Measurements from ENCODE around the gene SMIM12.

SMIM12 gene, protein sequence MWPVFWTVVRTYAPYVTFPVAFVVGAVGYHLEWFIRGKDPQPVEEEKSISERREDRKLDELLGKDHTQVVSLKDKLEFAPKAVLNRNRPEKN

DNA sequence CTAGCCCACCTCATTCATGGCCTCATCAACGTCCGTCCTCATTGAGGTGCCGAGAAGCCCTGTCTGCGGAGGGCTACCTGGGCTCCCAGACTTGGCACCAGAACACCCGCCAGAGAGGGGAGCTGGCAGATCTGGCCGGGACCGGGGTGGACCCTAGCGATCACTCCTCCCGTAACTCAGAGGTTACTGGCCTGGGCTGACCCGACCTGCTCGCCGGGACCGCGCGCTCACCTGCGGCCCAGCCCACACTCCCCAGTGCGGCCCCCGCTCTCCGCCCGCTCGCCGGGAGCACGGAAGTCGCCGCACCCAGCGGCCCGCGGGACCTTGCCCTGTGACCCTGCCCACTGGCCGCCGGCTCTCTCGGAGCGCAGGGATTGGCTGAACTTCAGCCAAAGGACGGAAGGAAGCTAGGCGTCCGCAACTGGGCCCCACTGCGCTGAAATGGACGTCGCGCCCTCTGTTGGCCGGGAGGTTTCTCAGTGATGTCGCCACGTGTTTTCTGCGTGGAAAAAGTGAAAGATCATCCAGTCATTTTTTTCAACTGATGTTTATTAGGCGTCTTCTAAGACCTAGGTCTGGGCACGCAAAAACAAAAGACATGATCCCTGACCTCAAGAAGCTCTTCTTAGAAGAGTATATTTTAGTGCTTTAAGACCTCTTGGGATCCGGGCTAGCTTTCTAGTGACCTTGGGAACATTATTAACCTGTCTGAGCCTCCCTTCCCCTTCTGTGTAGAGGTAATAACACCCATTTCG, at the start of gene SMIM12:
TSS of gene SMIM12 (minus strand) at position 304 of the 755 bp plus-strand sequence. CDS start 3,772 bp downstream, outside the sequence.
- peak; percentile 23 to 54 for DNase-seq

DNA sequence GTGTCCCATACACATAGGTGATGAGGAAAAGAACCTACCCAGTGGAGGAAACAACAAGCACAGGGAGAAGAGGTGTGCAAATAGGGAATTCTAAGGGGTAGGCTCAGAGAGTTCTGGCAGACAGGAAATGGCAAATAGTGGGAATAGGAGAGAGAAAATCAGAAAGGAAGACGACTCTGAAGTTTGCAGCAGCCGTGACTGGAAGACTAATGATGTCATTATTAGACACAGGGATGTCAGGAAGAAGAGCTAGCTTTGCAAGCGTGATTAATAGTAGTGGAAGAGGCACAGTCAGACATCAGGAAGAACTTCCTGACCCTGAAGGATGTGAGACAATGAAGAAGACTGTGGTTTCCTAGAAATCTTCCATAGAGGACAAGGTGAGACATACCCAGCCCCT, 48.8 kb upstream of the SMIM12 start:
- no peak for DNase-seq

DNA sequence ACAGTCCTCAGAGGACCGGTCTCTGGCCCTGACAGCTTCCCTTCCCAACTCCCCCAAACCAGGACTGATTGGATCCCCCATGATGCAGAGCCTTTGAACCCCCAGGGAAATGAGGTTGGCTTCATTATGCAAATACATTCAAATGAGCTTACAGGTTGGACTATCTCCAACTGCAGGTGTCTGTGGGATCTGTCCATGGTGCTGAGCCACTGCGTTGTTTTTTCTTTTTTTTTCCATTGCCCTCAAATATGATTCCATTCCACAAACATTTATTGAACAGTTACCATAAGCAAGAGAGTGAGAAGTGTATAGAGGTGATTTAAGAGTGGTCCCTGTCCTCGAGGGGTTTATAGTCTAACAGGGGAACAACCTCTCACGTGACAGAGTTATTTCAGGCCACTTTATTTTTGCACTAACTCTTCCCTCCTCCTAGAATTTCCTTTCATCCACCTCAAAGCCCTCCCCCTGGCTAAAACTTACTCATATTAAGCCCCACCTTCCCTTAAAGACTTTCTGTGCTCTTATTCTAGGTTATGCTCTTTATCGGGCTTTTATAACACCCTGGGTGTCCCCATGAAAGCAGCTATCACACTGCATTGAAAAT, 48.0 kb upstream of the SMIM12 start:
- no peak for DNase-seq

DNA sequence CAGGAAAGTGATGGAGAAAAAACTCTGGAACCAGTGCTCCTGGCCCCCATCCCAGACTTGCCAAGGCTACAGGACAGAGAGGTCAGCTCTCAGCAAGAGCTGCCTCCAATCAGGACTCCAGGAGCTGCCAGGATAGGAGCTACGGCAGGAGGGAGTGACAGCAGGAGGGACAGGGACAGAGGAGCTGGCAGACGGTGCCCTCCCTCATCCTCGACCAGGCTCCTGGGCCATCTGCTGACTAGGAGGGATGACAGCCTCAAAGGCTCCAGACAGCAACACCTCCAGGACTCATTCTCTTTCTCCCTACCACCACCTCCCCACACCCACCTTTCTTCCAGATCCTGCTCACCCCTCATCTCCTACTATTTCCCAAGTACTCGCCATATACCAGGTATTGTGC, 47.2 kb upstream of the SMIM12 start:
- DNase-seq = peak; percentile 87 to 94

DNA sequence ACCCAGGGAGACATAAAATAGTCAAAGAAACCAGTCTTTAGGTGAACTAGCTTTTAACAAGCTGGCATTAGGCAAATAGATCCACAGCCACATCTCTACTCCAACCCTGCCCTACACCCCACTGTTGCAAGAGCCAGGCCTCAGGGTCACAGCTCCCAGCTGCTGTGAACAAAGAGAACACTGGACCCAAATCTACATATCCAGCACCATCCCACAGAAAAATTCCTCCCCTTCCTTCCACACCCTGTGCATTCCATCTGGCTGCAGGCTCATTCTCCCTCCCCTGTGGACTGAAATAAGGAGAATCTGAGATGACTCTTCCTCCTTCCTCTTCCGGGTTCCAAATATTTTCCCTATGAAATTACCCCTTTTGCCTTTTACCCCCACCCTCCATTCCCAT, 46.7 kb upstream of the SMIM12 start:
- no peak for DNase-seq

DNA sequence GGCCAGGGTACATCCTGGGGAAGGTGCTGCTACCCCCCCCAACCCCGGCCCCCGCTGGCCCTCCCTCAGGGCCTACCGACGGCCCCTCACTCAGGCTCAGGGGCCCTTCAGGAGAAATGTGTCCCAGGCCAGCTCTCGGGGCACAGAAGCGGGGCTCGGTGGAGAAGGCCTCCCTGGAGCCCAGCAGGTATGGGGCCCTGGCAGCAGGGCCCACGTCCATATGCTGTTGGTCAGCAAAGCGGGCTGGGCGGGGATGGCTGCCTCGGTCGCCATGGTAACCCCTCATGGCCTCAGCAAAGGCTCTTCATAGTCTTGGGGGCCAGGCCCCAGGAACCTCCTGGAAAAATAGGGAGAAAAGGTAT, 45.5 kb upstream of the SMIM12 start:
- no peak for DNase-seq

DNA sequence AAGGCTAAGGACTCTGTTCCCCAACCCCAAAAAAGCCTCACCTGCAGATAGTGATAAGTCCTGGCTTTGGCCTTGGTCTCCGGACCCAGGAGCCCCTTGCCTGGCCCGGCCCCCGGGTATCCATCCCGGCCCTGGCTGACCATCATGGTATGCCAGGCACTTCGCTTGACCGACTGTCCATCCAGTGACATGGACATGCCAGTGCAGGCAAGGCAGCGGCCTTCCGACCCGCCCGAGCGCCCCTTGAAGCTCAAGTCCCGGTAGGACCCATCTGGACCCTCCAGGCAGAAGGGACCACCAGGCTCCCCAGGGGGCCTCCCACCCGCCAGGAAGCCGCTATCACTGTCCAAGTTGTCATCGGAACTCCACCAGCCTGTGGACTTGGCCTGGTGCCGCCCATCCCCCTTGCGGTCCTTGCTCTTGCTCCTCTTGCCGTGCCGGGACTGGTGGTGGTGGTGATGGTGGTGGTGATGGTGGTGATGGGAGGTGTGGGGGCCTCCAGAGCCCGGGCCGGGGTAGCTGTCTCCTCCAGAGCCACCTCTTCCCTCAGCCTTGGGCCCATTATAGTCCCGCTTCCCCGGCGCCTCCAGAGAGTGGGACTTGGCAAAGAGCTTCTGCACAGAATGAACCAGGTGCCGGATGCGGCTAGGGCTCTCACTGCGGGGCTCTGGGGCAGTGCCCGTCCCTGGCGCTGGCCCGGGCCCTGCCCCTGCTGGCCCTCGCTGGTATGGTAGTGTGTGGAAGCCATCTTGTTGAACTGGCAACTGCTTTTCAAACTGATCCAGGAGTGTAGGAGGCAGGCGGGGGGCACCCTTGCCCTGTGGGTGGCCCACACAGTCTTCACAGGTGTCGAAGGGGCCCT, 44.9 kb upstream of the SMIM12 start:
- DNase-seq = peak in 1 of 2 experiments; percentile 8

DNA sequence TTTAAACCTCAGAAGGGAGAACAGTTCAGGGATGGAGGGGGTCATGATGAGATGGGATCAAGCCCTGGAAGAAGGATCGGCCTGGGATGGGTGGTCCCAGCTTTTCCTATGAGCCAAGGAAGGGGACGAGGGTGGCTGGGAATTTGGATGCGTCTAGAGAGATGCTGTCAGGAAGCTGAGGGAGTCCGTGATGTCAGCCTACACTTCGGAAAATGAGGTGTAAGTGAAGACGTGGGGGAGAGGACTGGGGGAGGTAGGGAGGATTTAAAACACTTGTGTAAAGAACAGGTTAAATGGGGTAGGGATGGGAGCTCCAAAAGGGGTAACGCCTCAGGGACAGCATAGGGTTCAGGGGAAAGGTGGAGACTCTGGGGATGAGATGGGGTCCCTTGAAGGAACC, 42.4 kb upstream of the SMIM12 start:
- DNase-seq = no peak

DNA sequence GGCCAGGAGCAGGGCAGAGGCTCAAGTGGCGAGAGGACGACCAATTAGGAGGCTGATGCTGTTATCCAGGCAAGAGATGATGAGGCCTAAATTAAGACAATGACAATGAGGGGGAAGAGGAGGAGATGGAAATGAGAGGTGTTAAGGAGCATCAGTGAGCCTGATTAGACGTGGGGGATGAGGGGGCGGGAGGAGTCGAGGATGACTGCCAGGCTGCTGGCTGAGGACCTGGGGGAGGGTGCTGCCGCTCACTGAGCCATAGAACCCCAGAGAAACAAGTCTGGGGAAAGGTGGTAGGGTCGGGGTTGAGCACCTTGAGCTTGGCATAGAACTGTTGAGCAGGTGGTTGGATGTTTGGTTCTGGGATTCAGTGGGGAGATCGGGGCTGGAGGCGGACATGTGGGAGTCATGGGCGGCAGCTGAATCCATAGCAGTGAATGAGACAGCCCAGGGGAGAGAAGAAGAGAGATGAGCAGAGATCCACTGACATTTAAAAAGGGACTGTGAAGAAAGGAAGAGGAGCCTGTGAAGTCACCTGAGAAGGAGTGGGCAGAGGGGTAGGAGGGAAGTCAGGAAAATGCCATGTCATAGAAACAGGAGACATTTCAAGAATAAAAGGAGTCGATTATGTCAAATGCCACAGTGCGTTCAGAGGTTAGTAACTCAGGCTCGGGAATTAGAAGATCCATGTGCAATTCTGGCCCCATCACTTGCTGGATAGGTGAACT, 41.4 kb upstream of the SMIM12 start:
- no peak for DNase-seq

DNA sequence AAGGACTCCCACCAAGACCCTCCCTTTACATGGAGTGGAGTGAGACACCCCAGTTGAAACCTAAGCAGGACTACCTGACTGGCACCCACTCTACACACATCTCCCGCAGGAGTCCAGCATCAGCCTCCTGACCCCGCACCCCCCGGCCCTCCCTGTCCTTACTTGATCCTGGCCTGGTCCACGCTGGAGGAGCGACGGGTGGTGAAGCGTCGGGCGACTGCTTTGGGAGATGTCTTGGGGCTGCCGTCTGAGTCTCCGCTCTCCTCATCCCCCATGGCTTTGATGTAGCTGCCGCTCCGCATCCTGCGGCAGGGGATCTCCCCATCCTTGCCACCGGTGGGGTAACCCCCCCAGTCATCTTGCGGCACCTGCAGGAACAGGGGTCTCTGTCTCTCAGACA, 40.4 kb upstream of the SMIM12 start:
- DNase-seq = no peak

DNA sequence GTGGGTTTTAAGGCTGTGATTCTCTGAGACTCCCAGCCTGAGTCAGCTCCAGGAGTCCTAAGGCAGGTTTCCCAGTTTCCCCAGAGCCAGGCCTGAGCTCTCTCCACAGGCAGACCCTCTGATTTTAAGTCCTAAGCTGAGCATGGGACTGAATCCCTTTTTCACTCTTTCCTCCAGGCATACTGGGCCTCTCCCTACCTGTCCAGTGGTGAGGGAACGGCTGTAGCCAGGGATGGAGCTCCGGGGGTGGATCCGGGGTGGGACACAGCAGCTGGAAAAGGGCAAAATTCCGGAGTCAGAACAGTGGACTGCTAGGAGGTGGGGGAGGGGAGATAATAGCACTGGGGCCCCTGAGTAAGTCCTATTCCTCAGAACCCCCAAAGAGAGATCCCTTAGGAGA, 39.9 kb upstream of the SMIM12 start:
- no peak for DNase-seq

DNA sequence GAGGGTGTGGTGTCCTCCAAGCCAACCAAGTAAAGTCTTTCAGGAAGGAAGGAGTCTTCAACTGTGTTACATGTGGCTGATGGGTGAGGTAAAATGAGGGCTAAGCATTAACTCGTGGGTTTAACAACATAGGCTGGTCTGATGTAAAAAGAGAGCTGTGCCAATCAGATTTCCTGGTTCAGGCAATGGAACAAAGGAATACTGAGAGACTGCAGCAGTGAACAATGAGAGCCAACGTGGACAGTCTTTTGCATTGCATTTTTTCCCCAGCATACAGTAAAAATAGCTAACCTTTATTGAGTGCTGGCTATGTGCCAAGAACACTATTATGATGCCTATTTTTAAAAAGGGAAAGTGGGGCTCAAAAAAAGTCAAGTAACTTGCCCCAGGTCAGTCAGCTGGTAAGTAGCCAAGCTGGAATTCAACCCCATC, 38.8 kb upstream of the SMIM12 start:
- DNase-seq = no peak

DNA sequence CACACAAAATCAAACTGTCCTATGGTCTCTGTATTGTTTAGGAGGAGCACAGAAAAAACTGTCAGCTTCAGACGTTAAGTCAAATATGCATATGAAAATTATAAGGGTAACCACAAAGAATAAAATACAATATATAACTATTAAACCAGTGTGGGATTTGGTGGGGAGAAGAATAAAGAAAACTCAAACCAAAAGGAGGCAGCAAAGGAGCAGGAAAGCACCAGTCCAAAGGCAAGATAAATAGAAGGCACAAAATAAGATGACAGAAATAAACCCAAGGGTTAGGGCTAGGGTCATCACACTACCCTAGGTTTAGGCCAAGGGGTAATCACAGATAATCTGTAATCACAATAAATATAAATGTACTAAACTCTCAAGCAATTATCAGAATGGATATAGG, 37.1 kb upstream of the SMIM12 start:
- no peak for DNase-seq

DNA sequence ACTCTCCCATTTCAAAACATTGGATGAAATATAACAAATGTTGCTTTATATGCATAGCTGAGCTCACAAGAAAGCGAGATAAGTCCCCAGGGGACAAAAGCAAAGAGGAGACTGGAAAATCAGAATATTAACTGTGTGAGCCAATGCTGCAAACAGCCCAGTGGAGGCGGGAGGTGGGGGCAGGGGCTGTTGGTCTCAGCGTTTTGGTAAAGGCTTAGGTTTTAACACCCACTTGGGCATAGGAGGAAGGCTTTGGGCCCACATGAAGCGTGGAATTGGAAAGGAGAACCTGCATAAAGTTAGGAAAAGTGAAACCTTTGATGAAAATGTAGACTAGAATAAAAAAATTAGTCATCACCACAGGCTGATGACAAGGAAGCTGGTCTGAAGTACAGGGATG, 30.2 kb upstream of the SMIM12 start:
- no peak for DNase-seq

DNA sequence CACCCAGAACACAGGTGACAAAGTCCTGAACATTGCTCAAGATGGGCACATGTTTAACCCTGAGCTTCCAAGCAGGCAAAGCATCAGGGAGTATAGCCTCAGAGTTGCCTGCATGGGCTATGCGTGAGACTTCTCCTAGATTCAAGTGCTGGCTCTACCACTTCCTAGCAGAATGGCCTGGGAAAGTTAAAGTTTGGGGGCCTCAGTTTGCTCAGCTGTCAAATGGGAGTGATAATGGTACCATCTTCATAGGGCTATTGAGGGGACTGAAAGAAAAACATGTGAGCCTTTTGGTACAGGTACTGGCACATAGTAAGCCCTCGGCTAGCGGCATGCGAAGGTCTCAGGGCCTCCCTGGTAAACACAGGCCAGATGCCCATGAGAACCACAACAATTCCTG, 28.0 kb upstream of the SMIM12 start:
- no peak for DNase-seq

DNA sequence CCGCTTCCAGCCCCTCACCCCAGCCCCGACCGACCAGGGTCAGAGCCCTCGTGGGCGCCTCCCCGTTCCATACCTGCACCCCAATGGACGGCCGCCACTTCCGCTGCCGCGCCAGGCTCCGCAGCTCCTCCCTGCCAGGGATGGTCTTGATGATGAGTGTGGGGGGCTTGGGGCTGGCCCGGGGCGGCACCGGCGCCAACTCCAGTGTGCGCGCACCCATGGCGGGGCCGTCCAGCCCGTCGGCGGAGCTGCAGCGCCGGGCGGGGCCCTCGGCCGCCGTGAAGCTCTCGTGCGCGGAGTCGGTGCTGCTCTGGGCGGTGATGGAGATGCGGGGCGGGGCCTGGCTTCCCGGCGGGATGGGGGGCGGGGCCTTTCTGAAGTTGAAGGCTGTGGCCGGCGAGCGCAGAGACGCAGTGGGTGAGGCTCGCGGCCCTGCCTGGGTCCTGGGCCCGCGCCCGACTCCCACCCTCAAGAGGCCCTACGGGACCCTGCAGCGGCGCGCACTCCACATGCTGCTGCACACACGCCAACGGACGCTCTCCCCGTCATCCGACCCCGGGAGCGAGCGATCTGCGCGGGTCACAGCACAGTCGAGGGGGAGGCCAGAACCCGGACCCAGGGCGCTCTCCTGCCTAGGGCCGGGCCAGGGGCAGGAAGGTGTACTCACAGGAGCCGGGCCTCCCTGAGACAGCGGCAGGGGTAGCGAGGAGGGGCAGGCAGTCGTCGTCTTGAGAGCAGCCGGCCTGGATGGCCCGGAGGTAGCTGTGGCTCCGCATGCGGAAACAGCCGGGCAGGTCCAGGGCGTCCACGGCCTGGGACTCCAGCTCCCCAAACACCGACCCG, 26.1 kb upstream of the SMIM12 start:
- no peak for DNase-seq

DNA sequence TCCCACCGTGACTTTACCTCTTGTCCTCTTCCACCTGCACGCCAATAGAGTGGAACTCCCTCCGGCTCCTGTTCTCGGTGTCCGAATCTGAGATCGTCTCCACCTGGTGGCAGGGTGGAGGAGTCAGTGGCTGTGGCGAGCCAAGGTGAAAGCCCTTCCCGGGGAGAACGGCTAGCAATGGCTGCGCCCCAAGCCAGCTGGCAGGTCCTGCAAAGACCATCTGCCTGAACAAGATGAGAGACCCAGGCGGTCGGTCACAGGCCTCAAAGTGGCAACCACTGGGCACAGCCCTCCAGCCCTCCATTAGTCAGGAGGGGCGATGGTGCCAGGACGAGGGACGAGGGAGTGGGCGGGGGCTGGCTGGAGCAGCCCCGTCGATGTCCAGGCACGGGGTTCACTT, 25.4 kb upstream of the SMIM12 start:
- DNase-seq = peak; percentile 55 to 83

DNA sequence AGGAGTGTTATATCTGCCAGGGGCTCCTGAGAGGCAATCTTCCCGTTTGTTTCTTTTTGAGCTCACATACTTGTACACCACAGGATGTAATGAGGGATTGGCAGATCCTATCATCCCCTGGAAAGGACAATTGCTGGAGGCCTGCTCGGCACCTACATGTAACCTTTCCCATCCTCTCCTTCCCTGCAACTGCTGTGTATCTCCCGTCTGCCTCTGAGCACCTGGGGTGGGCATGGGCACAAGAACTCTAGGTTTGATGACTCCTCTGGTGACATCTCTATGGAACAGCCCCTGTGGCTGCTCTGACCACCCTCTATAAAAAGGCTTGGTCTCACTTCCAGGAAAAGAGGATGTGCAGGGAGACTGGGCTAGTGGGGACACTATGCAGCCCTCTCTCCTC, 25.0 kb upstream of the SMIM12 start:
- DNase-seq = no peak

DNA sequence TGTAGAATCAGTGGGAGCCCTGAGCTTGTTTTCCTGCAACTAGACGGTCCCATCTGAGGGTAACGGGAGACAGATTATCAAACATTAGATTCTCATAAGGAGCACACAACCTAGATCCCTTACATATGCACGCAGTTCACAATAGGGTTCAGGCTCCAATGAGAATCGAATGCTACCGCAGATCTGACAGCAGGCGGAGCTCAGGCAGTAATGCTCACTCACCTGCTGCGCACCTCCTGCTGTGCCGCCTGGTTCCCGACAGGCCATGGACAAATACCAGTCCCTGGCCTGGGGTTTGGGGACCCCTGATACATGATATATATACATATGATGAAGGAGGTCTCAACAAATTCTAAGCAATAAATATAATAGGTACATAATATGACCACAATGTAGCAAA, 19.7 kb upstream of the SMIM12 start:
- no peak for DNase-seq

DNA sequence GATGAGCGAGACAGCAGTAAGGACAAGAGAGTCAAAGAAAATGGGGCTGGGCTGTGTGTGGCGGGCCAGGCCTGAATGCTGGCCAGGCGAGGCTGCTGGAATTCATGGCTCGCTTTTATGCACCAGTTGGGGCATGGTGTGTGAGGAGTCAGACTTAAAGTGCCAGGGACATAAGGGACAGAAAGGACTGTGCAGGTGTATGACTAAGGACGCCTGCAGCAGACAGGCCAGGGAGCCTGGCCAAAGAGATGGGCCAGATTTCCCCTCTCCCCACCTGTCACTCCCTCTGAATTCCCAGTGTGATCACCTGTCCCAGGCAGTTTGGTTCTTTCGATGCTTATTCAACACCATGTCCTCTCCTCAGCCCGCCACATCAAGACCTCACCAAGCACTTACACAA, 16.9 kb upstream of the SMIM12 start:
- DNase-seq = peak; percentile 87 to 96

DNA sequence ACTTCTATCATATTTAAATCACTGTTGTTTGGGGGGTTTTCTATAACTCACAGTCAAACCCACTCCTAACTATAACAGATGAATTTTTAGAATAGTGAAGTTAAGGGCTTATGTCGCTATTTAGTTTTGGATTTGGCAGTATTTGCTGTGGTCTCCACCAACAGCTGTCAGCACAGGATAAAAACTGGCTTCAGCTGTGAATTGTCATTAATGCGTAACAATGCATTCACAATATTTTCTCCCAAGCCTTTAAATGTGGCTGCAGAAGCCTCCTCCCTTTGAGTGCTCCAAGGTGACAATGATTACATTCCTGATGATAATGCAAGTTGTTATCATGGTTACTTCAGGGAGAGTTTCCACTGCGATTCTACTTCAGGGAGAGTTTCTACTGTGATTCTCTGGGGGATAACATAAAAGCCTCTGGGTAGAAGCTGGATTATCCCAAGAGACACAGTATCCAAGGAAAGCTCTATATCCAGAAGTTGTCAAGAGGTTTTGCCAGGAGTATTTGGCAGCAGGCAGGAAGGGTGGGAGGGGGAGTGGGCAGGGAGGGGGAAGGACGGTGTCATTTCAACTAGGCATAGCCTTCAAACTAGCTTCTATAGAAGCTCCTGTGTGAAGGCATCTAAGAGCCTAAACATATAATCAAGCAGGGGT, 14.9 kb upstream of the SMIM12 start:
- no peak for DNase-seq

DNA sequence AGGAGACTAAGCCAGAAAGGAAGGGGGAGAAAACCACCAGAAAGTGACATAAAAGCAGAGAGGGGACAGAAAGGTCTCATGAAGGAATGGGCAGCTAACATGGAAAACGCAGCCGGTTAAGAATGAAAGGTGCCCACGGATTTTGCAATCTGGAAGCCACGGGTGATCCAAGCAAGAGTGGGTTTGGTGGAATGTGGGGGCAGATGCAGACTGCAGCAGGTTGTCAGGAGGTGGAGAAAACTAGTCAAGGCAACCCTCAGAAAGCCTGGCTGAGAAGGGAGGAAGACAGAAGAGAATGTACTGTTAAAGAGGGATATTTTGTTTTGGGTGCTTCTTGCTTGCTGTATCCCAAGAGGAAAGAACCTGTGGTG, 12.6 kb upstream of the SMIM12 start:
- no peak for DNase-seq

All from cerebellar nuclear complex (tissue), 1 donor.